Heart right ventricle (tissue), 16 donors: ENCODE data around the gene PIKFYVE. TPM values are rescaled to one million over a fixed set of nuclear protein-coding genes. Genes with fewer than 3 reads are reported as not detected.
A peak's percentile ranks its signal among the peaks of the same experiment; 100 is the strongest.

ENCODE experiments used
- ATAC-seq, 8 donors: fragments of 200-7000 bp; cut with Tn5 transposase; one replicate each; pipeline ENCODE4 v1.9.1; 2020; ENCODE audit warnings: mild to moderate bottlenecking in 8 of 8, moderate library complexity in 8 of 8, moderate number of reproducible peaks in 1 of 8
- DNase-seq, 2 donors: peaks; one replicate each; pipeline ENCODE4 v3.0.0-alpha.2; 2020
- H3K27ac ChIP-seq, 10 donors: fragments of 200-600 bp; sonication (generic) in 2 of 10; one replicate each; pipeline versions ENCODE4 v1.5.0 to v1.8.0; 2020 to 2022; ENCODE audit warnings: mild to moderate bottlenecking in 3 of 10
- H3K27me3 ChIP-seq, 7 donors: fragments of 200-600 bp; one replicate each; pipeline ENCODE4 v1.8.0; 2021 to 2022; ENCODE audit warnings: mild to moderate bottlenecking in 2 of 7
- H3K36me3 ChIP-seq, 9 donors: fragments of 200-600 bp; sonication (generic) in 1 of 9; one replicate each; pipeline versions ENCODE4 v1.5.0 to v1.8.0; 2020 to 2022; ENCODE audit warnings: mild to moderate bottlenecking in 2 of 9
- H3K4me1 ChIP-seq, 9 donors: fragments of 200-600 bp; sonication (generic) in 1 of 9; one replicate each; pipeline versions ENCODE4 v1.5.0 to v1.8.0; 2020 to 2022; ENCODE audit warnings: mild to moderate bottlenecking in 4 of 9
- H3K4me3 ChIP-seq, 10 donors: fragments of 200-600 bp; sonication (generic) in 2 of 10; one replicate each; pipeline versions ENCODE4 v1.5.0 to v1.8.0; 2020 to 2022; ENCODE audit warnings: mild to moderate bottlenecking in 7 of 10, moderate library complexity in 2 of 10
- H3K9me3 ChIP-seq, 11 donors: fragments of 200-600 bp in 10 of 11; sonication (generic) in 2 of 11; one replicate each; pipeline versions ENCODE4 v1.5.0 to v1.8.0; 2013 to 2022; ENCODE audit warnings: mild to moderate bottlenecking in 2 of 11, control low read depth in 1 of 11, moderate library complexity in 1 of 11
- WGBS, 2 donors: extraction: QIAGEN DNeasy Blood & Tissue Kit; methylation state at CpG; one replicate each; pipeline ENCODE4 v1.1.7; 2013; ENCODE audit warnings: inconsistent platforms in 1 of 2; 5-methylcytosine and 5-hydroxymethylcytosine counted together
- intact Hi-C, 10 donors: fragments of 100-400 bp; cut with DNase I; formaldehyde crosslinking; loops; one replicate each; pipeline versions ENCODE4 v1.11.1 to v1.14.2; 2022
- polyA plus RNA-seq, 2 donors: library from polyadenylated mRNA; stranded (reverse); fragments of 200-250 nt; gene quantifications; one replicate each; pipeline ENCODE4 v1.2.3, GENCODE V29; 2013
- total RNA-seq, 10 donors: library from RNA; stranded (reverse); fragmentation: NEBNext Ultra II Directional in 3 of 10; extraction: Animal tissue kit (Norgen Biotek cat#: 25700) in 3 of 10; gene quantifications; one replicate each; pipeline versions ENCODE4 v1.2.1 to v1.2.4, GENCODE V29; 2021 to 2023
- TF ChIP-seq, protein P1 (sequence below), 9 donors: fragments of 200-600 bp; sonication (generic) in 2 of 9; IDR thresholded peaks; one replicate each; pipeline versions ENCODE4 v1.5.0 to v1.8.0; 2021 to 2022; ENCODE audit warnings: antibody characterized with exemption in 9 of 9, mild to moderate bottlenecking in 5 of 9, moderate library complexity in 1 of 9
- donor health status: Arrhythmogenic right ventricular cardiomyopathy.
- donor health status: ischemic (EF 13 %, LVEDD 7.1; RV severe dilation, severe dysfunction).
- donor health status: healthy with polysubstance abuse.
- donor health status: DM: no; HTN: yes; CAD: no.
- donor health status: DM: no; HTN: no; CAD: no.
- donor health status: ischemic (EF 25% LVEDD 6.9; RV normal size, moderate dysfunction).
- donor health status: ischemic (EF 25% LVEDD 5.7; RV mildly dilated, moderate dysfunction).
- donor health status: healthy.
- donor health status: DM: yes; HTN: yes; CAD: no.
- donor health status: Ischemic cardiomyopathy.
- donor health status: ischemic (EF 35%, LVEDD 5.7; RV mildly dilated, moderate dysfunction).
- donor health status: nonischemic (EF 11% LVEDD 7.7; RV severe dilation, severe dysfunction).
- donor health status: DM: yes; HTN: yes; CAD: no.
- donor health status: PGD.
- donor health status: ischemic (EF 29% LVEDD 5.4; RV normal size, mild dysfunction).
- donor health status: nonischemic (EF 23%, LVEDD 6.1; RV moderate dilation, normal function).

PIKFYVE gene
- total and polyA plus RNA-seq, 12 donors = 2.6 to 24.8 (median 17.7) TPM

DNA sequence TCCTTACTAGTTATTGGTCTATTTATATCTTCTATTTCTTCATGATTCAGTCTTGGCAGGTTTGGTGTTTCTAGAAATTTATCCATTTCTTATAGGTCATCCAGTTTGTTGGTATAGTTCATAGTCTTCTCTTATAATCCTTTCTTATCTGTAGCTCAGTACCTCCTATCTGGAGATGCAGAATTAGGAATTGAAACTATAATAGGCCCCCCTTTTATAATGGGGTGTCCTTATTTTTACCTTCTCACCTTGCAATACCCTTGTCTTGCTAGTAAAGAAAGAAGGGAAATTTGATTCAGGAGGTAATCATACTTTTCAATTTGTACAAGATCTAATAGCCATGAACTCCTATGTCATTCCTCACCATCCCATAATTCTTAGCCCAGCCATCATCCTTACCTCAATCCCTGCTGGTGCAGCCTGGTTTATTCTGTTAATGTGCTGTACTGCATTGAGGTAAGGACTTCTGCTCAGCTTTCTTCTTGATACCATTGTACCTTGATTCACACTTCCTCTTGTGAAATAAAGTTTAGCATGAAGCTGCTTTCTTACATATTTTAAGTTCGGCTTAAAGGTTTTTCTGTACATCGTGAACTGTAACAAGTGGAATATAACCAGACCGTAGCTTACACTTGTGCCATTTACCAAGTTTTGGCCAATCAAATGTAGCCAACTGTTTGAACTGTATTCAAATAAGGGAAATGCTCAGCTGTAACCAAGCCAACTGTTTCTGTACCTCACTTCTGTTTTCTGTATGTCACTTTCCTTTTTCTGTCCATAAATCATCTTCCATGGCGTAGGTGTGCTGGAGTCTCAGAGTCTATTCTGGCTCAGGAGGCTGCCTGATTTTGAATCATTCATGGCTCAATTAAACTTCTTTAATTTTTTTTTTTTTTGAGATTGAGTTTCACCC lies 100.4 kb downstream of the PIKFYVE start:
- TF ChIP-seq, protein P1, sequence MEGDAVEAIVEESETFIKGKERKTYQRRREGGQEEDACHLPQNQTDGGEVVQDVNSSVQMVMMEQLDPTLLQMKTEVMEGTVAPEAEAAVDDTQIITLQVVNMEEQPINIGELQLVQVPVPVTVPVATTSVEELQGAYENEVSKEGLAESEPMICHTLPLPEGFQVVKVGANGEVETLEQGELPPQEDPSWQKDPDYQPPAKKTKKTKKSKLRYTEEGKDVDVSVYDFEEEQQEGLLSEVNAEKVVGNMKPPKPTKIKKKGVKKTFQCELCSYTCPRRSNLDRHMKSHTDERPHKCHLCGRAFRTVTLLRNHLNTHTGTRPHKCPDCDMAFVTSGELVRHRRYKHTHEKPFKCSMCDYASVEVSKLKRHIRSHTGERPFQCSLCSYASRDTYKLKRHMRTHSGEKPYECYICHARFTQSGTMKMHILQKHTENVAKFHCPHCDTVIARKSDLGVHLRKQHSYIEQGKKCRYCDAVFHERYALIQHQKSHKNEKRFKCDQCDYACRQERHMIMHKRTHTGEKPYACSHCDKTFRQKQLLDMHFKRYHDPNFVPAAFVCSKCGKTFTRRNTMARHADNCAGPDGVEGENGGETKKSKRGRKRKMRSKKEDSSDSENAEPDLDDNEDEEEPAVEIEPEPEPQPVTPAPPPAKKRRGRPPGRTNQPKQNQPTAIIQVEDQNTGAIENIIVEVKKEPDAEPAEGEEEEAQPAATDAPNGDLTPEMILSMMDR (IDR thresholded peaks at IDR 0.05) = no peak
- WGBS, 2 donors = 87 to 88% methylated on average over 4 of the region's 4 CpGs
- no peaks in the 10 kb centered on the region for H3K27me3 ChIP-seq
- H3K36me3 ChIP-seq = no peaks in the 10 kb centered on the region
- intact Hi-C loops = no loop called here
- H3K4me1 ChIP-seq = peaks cover 0 to 4% (median 0%) of the 10 kb centered on the region in 9 donors
- H3K4me3 ChIP-seq = no peak overlapping the region
- ATAC-seq = no peak
- DNase-seq = no peak
- no peak overlapping the region for H3K27ac ChIP-seq
- peaks cover 0 to 19% (median 6%) of the 10 kb centered on the region in 11 donors for H3K9me3 ChIP-seq

DNA sequence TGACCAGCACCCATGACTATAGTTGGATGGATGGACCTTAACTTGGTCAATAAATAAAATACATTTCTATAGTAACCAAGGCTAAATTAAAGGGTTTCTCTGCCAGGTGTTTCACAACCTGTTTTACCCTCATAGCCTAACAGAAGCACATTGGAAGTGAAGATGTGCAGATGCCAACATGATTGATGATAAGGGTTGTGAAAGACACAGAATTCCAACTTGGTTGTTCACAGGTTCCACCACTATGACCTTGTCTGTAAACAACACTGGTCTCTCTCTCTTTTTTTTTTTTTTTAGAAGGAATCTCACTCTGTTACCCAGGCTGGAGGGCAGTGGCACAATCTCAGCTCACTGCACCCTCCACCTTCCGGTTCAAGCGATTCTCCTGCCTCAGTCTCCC lies 103.0 kb downstream of the PIKFYVE start:
- Histone ChIP-seq H3K27ac (no peak overlapping the region), H3K27me3 (no peaks in the 10 kb centered on the region), H3K4me3 (no peak overlapping the region), H3K9me3 (peaks cover 0 to 15% (median 6%) of the 10 kb centered on the region in 11 donors), H3K4me1 (peaks cover 0 to 4% (median 0%) of the 10 kb centered on the region in 9 donors), H3K36me3 (no peaks in the 10 kb centered on the region)
- TF ChIP-seq, protein P1 (IDR thresholded peaks at IDR 0.05) = no peak
- DNase-seq (no peak), ATAC-seq (no peak)
- intact Hi-C loops = no loop called here
- 91 to 100% methylated on average over 2 of the region's 2 CpGs for WGBS, 2 donors

DNA sequence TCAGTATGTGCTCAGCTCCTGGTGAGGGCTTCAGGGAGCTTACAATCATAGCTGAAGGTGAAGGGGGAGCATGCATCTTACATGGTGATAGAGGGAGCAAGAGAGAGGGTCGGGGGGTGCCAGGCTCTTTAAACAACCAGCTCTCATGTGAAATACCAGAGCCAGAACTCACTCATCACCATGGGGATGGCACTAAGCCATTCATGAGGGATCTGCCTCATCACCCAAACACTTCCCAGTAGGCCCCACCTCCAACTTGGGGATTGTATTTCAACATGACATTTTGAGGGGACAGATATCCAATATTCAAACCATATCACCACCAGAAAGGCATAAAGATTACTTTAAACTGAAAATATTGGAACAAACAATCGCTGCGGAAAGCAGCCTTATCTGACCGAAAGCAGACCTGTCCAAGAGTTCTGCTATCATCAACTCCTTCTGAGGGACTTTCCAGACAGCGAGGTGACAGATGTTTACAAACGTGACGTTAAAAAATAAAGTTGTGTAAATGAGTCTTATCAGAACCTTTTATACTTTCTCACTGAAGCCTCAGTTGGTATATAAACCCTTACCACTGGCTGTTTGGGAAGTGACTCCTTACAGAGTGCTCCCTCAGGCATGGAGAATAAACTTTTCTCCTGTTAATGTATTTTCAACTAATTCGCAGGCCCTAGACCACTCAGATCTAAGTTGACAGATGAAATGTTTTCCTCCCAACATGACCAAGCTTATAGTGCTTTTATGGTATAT lies 105.0 kb downstream of the PIKFYVE start:
- DNase-seq = no peak
- Histone ChIP-seq H3K36me3 (no peaks in the 10 kb centered on the region), H3K4me1 (peaks cover 0 to 4% (median 0%) of the 10 kb centered on the region in 9 donors), H3K27ac (no peak overlapping the region), H3K27me3 (peaks cover 0 to 5% (median 0%) of the 10 kb centered on the region in 7 donors), H3K9me3 (no peaks in the 10 kb centered on the region), H3K4me3 (no peak overlapping the region)
- peak in 2 of 8 donors; percentile 25 to 34 for ATAC-seq
- TF ChIP-seq, protein P1 (IDR thresholded peaks at IDR 0.05) = no peak
- 56 to 62% methylated on average over 8 of the region's 8 CpGs for WGBS, 2 donors
- intact Hi-C loops = no loop called here

DNA sequence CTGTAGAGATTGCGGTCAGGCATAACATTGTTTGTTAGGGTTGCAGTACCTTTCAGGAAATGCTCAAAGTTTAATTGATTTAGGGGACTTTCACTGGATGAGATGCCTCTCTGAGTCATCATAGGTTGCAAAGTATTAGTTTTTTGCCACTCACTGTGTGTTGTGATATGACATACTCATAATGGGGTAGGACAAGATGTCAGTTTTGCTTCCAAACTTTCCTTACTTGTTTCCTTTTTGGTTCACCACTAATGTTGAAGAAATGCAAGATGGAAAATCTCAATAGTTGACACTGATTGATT lies 105.5 kb downstream of the PIKFYVE start:
- intact Hi-C loops = no loop called here
- TF ChIP-seq, protein P1 (IDR thresholded peaks at IDR 0.05) = no peak
- no peak for ATAC-seq

More for the DNA sequence above, 105.5 kb downstream of the PIKFYVE start:
- H3K9me3 ChIP-seq = no peaks in the 10 kb centered on the region
- no peak overlapping the region for H3K27ac ChIP-seq
- H3K4me1 ChIP-seq = peaks cover 0 to 4% (median 0%) of the 10 kb centered on the region in 9 donors
- H3K27me3 ChIP-seq = peaks cover 0 to 9% (median 0%) of the 10 kb centered on the region in 7 donors
- 59 to 95% methylated on average over 1 of the region's 1 CpG for WGBS, 2 donors
- H3K4me3 ChIP-seq = no peak overlapping the region
- DNase-seq = no peak
- H3K36me3 ChIP-seq = no peaks in the 10 kb centered on the region
